ENCODE results near the gene IMP3.

Gene IMP3

DNA sequence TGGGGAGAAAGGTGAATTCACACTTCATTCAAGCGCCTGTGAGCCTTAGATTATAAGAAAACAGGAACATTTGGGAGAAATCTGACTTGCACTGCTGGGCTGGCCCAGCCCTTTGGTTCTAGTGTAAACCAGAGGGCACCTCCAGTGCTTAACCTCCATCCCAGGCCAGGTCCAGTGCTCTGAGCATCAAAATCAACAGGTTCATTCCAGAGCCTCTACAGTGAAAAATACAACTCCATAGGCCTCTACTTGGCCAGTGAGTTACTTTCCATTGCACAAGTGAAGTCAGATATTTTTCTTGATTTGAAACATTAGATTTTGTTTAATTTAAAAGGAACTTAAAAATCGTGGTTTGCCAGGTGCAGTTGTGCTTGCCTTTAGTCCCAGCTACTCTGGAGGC is 17.5 kb downstream of the IMP3 start:
- Histone ChIP-seq H3K79me2 (no peaks in the 10 kb centered on the region), H3K27me3 (ENCODE audit: control insufficient read depth, insufficient read depth, low read length) (no peaks in the 10 kb centered on the region), H3K4me3 (ENCODE audit: low read depth, low read length) (no peak overlapping the region), H3K4me1 (no peaks in the 10 kb centered on the region), H3K9me3 (ENCODE audit: control insufficient read depth, low read length) (no peaks in the 10 kb centered on the region), H3K36me3 (ENCODE audit: control insufficient read depth, insufficient read depth, low read length) (no peaks in the 10 kb centered on the region), H3K27ac (no peak overlapping the region), H3K9ac (no peak overlapping the region), H2AFZ (no peak overlapping the region), H3K4me2 (ENCODE audit: low read length) (no peak overlapping the region)
- TF ChIP-seq, protein P1, sequence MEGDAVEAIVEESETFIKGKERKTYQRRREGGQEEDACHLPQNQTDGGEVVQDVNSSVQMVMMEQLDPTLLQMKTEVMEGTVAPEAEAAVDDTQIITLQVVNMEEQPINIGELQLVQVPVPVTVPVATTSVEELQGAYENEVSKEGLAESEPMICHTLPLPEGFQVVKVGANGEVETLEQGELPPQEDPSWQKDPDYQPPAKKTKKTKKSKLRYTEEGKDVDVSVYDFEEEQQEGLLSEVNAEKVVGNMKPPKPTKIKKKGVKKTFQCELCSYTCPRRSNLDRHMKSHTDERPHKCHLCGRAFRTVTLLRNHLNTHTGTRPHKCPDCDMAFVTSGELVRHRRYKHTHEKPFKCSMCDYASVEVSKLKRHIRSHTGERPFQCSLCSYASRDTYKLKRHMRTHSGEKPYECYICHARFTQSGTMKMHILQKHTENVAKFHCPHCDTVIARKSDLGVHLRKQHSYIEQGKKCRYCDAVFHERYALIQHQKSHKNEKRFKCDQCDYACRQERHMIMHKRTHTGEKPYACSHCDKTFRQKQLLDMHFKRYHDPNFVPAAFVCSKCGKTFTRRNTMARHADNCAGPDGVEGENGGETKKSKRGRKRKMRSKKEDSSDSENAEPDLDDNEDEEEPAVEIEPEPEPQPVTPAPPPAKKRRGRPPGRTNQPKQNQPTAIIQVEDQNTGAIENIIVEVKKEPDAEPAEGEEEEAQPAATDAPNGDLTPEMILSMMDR (IDR thresholded peaks at IDR 0.05) = no peak

DNA sequence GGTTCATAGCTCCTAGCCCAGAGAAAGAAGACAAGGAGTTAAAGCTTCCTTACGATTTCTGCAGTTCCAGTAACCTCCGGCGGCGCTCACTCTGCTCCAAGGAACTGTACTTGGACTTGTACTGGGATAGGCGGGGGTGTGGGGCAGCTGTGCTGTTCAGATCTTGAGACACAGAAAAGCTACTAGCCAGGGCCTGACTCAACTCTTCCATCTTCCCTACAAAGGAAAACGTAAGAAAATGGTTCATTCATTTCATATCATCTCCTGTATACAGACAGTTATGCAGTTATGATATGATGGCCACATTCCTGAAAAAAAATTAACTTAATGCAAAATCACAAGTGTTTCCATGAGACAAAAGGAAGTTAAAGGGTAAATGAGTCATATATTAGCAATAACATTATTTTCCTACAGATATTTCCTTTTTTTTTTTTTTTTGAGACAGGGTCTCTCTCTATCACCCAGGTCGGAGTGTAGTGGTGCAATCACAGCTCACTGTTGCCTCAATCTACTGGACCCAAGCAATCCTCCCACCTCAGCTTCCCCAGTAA is 19.1 kb downstream of the IMP3 start:
- Histone ChIP-seq H3K79me2 (no peaks in the 10 kb centered on the region), H3K4me3 (ENCODE audit: low read depth, low read length) (no peak overlapping the region), H3K4me2 (ENCODE audit: low read length) (no peak overlapping the region), H3K36me3 (ENCODE audit: control insufficient read depth, insufficient read depth, low read length) (no peaks in the 10 kb centered on the region), H3K9me3 (ENCODE audit: control insufficient read depth, low read length) (no peaks in the 10 kb centered on the region), H3K4me1 (no peaks in the 10 kb centered on the region), H3K27me3 (ENCODE audit: control insufficient read depth, insufficient read depth, low read length) (no peaks in the 10 kb centered on the region), H3K9ac (no peak overlapping the region), H2AFZ (no peak overlapping the region), H3K27ac (no peak overlapping the region)
- TF ChIP-seq, protein P1 (IDR thresholded peaks at IDR 0.05) = no peak

DNA sequence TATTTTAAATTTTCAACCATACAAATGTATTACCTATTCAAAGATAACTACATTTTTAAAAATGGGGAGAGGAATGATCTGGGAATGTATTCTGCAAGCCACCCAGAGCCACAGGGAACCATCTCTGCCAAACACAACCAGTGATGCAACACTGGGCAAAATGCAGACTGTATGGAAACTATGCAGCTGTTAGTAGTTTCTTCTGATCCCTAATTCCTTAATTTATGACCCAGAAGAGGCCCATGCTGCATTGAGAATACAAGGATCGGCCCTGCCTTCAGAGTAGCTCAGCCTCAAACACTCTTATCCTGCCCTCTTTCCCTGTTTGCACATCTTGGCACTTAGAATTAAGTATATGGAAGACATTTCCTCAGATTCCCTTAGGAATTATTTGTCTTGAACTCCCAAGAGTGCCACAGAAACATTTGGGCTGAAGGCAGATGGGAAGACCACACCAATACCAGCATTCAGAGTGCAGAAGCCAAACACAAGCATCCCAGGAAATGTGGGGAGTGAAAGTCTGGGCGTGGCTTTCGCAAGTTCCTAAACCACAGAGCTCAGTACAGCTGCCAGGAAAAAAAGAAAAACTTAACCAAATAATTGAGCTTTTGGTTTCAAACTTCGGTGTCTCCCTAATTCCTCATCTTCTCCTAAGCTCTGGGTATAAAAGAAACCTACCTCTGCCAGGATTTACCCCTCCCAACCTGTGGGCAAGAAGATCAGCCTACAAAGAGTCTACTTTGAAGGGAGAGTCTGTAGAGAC is 19.8 kb downstream of the IMP3 start:
- no peak overlapping the region for H3K4me3 ChIP-seq (ENCODE audit: low read depth, low read length)
- H3K4me2 ChIP-seq (ENCODE audit: low read length) = no peak overlapping the region
- TF ChIP-seq, protein P1 (IDR thresholded peaks at IDR 0.05) = no peak
- H3K79me2 ChIP-seq = no peaks in the 10 kb centered on the region
- no peaks in the 10 kb centered on the region for H3K9me3 ChIP-seq (ENCODE audit: control insufficient read depth, low read length)
- H3K9ac ChIP-seq = no peak overlapping the region
- no peaks in the 10 kb centered on the region for H3K36me3 ChIP-seq (ENCODE audit: control insufficient read depth, insufficient read depth, low read length)
- H3K27ac ChIP-seq = no peak overlapping the region
- no peaks in the 10 kb centered on the region for H3K27me3 ChIP-seq (ENCODE audit: control insufficient read depth, insufficient read depth, low read length)
- H3K4me1 ChIP-seq = no peaks in the 10 kb centered on the region
- H2AFZ ChIP-seq = no peak overlapping the region

DNA sequence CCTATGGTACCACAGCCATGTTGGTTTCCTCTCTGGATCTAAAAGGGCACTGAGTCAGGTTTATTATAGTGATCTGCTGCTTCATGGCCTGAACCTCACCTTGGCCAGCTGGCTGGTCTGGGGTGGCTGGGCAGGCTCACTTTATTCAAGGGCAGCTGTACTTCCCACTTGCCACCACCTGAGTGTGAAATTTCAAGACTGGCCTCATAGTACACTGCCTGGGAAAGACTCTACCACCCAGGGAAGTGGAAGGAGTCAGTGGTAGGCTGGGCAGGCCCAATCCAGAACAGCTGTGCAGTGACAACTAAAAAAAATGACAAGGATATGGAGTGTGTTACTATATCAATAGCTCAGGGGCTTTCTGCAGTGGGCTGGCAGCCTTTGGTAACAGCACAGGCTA is 23.3 kb downstream of the IMP3 start:
- Histone ChIP-seq H3K9ac (no peak overlapping the region), H3K36me3 (ENCODE audit: control insufficient read depth, insufficient read depth, low read length) (no peaks in the 10 kb centered on the region), H3K27me3 (ENCODE audit: control insufficient read depth, insufficient read depth, low read length) (no peaks in the 10 kb centered on the region), H3K4me2 (ENCODE audit: low read length) (no peak overlapping the region), H3K9me3 (ENCODE audit: control insufficient read depth, low read length) (no peaks in the 10 kb centered on the region), H3K4me3 (ENCODE audit: low read depth, low read length) (no peak overlapping the region), H2AFZ (no peak overlapping the region), H3K79me2 (no peaks in the 10 kb centered on the region), H3K27ac (no peak overlapping the region), H3K4me1 (no peaks in the 10 kb centered on the region)
- TF ChIP-seq, protein P1 (IDR thresholded peaks at IDR 0.05) = no peak

All from parathyroid adenoma (tissue), 2 donors.